GM23338 (cell line): Measurements from ENCODE around the gene ADGRB3.

Experiments used
- CREB1 ChIP-seq: fragments of 250-450 bp; sonication (Bioruptor Pico); IDR thresholded peaks from 2 replicates; pipeline ENCODE4 v1.5.0; 2020; ENCODE audit warnings: low read depth, mild to moderate bottlenecking, moderate library complexity
- CTCF ChIP-seq, 2 experiments: fragments of 200-600 bp in 1 of 2; sonication (generic) in 1 of 2; conservative IDR thresholded peaks; 2 replicates each; pipeline versions ENCODE4 v1.5.1 to v1.6.1; 2016 to 2017; ENCODE audit warnings: antibody characterized with exemption in 2 of 2, low read depth in 2 of 2, mild to moderate bottlenecking in 2 of 2, moderate library complexity in 1 of 2
- ETS1 ChIP-seq: IDR thresholded peaks from 2 replicates; pipeline ENCODE4 v1.6.1; 2016; ENCODE audit warnings: antibody characterized with exemption
- EZH2 ChIP-seq: fragments of 200-600 bp; sonication (generic); IDR thresholded peaks from one replicate; pipeline ENCODE4 v1.8.0; 2017; ENCODE audit warnings: antibody characterized with exemption, mild to moderate bottlenecking, low read depth; ENCODE audit not compliant: unreplicated experiment
- EZH2phosphoT487 ChIP-seq: fragments of 200-600 bp; sonication (generic); IDR thresholded peaks from one replicate; pipeline ENCODE4 v1.8.1; 2018; ENCODE audit warnings: antibody characterized with exemption; ENCODE audit not compliant: unreplicated experiment
- JUNB ChIP-seq: IDR thresholded peaks from one replicate; pipeline ENCODE4 v1.6.1; 2016; ENCODE audit warnings: antibody characterized with exemption; ENCODE audit not compliant: unreplicated experiment
- NANOG ChIP-seq: IDR thresholded peaks from 2 replicates; pipeline ENCODE4 v1.6.1; 2016; ENCODE audit warnings: antibody characterized with exemption, borderline replicate concordance
- POLR2AphosphoS5 ChIP-seq: IDR thresholded peaks from 2 replicates; pipeline ENCODE4 v1.6.1; 2016; ENCODE audit warnings: antibody characterized with exemption, low read depth
- REST ChIP-seq: IDR thresholded peaks from one replicate; pipeline ENCODE4 v1.6.1; 2018; ENCODE audit warnings: antibody characterized with exemption; ENCODE audit not compliant: unreplicated experiment
- STAT1 ChIP-seq: IDR thresholded peaks from one replicate; pipeline ENCODE4 v1.6.1; 2016; ENCODE audit warnings: antibody characterized with exemption; ENCODE audit not compliant: unreplicated experiment
- ZNF114 ChIP-seq: fragments of 250-450 bp; sonication (Bioruptor Pico); IDR thresholded peaks from 2 replicates; pipeline ENCODE4 v1.5.0; 2020; ENCODE audit warnings: mild to moderate bottlenecking, moderate library complexity
- ZNF331 ChIP-seq: fragments of 250-450 bp; sonication (Bioruptor Pico); IDR thresholded peaks from 2 replicates; pipeline ENCODE4 v1.5.0; 2020; ENCODE audit warnings: low read depth, mild to moderate bottlenecking, moderate library complexity
- ZNF462 ChIP-seq: fragments of 250-450 bp; sonication (Bioruptor Pico); IDR thresholded peaks from 2 replicates; pipeline ENCODE4 v1.5.0; 2020; ENCODE audit warnings: mild to moderate bottlenecking, moderate library complexity

- TF ChIP-seq CTCF (conservative IDR thresholded peaks at IDR 0.05; ENCODE audit: low read depth in 2 of 2) (no peak), EZH2phosphoT487 (no peak), JUNB (no peak), REST (no peak), EZH2 (no peak), POLR2AphosphoS5 (no peak), ZNF462 (CRISPR knock-in tag) (no peak), STAT1 (no peak), CREB1 (no peak), ZNF114 (CRISPR knock-in tag) (no peak), ETS1 (no peak), NANOG (no peak), ZNF331 (CRISPR knock-in tag) (no peak)
Measured at GRCh38 chr6:68758559-68758958, 123.5 kb downstream of the ADGRB3 start.
